ENCODE data around the gene NBEAL1.
"Not testable (repeated sequence)": the region's sequence is repeated elsewhere in the genome, so short reads cannot be mapped to it uniquely, and the experiment has no call there.

The NBEAL1 gene

DNA sequence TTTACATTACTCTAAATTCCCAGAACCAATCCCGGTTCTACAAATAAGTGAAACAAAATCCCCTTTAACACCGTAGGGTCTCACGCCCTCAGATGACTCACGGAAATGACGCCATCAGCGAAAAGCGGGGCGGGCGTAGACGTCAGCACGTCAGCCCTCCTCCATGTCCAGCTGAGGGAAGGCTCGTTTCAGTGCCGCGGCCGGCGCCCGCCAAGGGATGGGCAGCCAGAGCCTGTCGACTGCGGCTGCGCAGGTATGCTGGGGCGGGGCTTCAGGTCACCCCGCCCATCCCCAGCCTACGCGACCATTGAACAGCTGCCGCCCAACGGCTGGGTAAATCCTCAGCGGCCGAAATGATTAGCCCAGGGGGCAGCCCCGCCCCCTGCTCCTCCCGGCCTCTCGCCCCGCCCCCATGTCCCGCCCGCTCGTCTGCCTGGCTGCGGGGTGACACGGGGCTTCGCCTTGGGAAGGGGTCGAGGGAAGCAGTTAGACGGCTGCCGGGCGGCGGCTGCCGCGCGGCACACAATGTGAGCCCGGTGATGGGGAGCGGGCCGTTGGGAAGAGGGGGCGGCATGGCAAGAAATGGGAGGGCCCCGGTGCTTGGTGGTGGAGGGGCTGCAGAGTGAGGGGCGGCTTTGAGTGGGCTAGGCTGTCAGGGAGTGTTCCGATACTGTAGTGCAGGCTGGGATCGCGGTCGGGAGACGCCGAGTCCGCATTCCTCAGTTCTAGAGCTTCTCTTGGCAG is at the start of gene NBEAL1:
Gene NBEAL1, plus strand, starts transcription at position 420 of the 744 bp plus-strand sequence. CDS start 1,510 bp downstream, outside the sequence.
- peak; percentile 95 to 97 for DNase-seq

DNA sequence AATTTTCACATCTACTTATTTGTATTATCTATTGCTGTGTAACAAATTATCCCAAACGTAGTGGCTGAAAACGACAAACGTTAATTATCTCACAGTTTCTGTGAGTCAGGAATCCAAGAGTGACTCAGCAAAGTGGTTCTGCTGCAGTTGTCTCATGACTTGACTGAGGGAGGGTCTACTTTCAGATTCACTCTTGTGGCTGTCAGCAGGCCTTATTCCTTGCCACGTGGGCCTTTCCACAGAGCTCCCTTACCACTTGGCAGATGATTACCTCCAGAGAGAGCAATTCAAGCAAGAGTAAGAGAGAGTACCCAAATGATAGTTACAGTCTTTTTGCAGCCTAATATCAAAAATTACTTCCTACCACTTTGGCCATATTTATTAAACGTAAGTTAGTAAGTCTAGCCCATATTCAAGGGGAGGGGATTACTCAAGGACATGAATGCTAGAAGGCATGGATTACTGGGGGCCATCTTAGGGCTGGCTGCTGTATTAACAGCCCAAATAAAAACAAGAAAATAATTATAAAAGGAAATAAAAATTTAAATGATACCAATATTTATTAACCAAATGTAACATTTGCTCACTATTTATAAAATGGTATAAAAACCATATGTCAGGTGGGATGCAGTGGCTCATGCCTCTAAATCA is 48.7 kb upstream of the NBEAL1 start:
- peak; percentile 21 to 28 for DNase-seq

DNA sequence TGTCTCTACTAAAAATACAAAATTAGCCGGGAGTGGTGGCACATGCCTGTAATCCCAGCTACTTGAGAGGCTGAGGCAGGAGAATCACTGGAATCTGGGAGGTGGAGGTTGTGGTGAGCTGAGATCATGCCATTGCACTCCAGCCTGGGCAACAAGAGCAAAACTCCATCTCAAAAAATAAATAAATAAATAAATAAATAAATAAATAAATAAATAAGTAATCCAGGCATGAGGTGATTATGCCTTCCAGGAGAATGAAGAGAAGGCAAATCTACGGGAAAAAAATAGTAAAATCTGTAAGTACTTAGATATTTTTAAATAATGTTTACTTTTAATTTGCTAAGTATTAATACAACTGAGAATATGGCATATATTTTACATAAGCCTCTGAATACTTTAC is 45.3 kb upstream of the NBEAL1 start:
- not testable (repeated sequence) for DNase-seq

DNA sequence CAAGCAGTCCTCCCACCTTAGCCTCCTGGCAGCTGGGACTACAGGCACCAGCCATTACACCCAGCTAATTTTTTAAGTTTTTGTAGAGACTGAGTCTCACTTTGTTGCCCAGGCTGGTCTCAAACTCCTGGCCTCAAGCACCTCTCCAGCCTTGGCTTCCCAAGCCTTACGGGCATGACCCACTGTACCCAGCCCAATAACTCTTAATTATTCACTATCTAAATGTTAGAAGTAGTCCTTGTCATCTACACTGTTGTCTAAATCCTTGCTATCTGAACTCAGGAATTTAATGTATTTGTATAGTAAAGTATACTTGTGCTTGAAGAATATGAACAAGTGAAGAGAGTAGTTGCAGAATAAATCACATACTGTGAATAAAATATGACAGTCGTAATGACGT is 37.9 kb upstream of the NBEAL1 start:
- no peak for DNase-seq

DNA sequence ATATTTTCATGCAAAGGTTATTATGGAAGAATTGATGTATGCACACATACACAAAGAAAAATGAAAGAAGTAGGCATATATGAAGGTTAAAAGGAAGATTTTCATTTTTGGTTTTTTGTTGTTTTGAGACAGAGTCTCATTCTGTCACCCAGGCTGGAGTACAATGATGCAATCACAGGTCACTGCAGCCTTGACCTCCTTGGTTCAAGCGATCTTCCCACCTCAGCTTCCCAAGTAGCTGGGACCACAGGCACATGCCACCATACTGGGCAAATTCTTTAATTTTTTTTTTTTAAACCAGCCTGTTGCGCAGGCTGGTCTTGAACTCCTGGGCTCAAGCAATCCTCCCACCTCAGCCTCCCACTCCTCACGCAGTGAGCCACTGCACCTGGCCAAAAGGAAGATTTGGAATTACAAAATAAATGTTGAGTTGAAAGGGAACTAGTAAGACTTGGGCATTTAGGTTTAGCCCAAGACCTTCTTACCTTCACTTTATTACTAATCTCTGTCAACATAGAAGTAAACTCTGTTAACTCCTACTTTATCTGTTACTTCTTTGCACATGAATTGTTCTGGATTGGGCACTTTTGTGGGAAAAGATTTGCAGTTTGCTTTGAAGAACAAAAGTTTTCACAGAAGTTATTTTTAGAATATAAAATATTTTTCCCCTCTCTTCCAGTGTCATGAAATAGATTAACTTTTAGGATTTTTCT is 31.7 kb upstream of the NBEAL1 start:
- DNase-seq, result no peak

DNA sequence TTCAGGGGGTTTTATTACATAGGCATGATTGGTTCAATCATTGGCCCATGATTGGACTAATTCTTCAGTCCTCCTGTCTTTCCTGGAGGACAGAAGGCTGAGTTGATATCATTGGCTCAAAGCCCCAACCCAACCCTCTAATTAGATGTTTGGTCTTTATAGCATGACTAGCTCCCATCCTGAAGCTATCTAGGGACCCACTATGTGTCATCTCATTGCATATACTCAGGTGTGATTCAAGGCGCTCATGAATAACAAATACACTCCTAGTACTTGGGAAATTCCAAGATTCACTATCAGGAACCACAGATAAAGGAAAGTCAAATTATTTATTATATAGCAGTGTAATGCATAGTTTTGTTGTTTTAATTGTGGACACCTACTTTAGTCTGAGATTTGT is 24.9 kb upstream of the NBEAL1 start:
- no peak for DNase-seq

DNA sequence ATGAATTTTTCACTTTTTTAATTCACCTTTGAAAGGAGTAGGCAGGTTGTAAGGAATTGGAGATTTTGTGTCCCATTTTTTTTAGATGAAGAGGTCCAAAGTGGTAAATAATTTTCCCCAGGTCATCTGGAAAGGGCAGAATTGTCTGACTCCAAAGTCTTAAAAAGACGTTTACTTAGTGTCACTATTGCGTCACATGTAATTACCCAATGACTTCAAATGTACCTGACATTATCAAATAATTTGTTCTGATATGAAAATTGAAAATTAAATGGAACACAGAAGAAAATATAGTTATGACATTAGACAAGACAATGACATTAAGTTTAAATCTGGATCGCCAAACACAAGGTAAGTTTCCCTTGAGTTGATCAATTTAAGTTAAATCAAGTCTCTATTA is 24.2 kb upstream of the NBEAL1 start:
- no peak for DNase-seq

DNA sequence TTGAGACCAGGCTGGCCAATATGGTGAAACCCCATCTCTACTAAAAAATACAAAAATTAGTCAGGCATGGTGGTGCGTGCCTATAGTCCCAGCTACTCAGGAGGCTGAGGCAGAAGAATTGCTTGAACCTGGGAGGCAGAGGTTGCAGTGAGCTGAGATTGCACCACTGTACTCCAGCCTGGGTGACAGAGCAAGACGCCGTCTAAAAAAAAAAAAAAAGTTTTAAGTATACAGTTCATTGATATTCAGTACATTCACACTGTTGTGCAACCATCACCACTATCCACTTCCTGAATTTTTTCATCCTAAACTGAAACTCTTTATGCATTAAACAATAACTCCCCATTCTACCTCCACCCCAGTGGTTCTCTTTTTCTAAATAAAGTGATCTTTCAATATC is 17.6 kb upstream of the NBEAL1 start:
- not testable (repeated sequence) for DNase-seq

DNA sequence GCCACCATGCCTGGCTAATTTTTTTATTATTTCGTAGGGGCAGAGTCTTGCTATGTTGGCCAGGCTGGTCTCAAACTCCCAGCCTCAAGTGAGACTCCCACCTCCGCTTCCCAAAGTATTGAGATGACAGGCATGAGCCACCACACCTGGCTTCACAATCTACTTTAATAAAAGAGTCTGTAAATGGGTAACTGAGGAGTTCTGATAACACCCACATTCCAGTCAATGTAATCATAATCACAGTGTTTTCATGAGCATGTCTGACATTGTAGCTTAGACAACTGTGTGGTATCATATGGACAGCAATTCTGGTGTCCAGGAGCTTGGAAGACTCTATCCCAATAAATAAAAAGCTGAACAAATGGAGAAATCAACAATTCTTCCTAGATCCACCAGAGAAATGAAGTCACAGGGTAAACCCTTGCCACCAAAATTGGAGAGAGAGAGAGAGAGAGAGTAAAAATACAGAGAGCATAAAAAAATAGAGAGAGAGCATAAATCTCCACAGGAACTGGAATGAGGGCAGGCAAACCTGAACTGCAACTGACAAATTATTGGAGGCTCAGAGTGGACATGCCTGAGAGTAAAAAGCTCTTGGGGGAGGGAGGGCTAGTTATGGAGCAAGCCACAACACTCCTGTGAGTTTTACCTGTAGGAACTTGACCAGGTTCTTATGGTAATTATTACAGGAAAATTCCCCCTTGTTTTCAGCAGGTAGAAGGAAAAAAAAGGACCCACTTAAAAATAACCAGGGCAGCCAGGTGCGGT is 12.4 kb upstream of the NBEAL1 start:
- no peak for DNase-seq

DNA sequence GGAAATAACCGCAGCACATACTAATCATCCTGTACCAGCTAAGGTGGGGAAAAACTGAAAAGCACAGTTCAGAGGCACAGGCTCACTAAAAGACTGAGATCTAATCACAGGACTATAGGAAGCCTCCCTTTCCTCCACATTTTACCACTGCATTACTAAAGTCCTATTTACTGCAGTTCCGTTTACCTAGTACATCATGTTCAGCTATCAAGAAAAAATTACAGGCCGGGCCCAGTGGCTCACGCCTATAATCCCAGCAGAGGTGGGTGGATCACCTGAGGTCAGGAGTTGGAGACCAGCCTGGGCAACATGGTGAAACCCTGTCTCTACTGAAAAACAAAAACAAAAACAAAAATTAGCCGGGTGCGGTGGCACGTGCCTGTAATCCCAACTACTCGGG is 11.0 kb upstream of the NBEAL1 start:
- no peak for DNase-seq

DNA sequence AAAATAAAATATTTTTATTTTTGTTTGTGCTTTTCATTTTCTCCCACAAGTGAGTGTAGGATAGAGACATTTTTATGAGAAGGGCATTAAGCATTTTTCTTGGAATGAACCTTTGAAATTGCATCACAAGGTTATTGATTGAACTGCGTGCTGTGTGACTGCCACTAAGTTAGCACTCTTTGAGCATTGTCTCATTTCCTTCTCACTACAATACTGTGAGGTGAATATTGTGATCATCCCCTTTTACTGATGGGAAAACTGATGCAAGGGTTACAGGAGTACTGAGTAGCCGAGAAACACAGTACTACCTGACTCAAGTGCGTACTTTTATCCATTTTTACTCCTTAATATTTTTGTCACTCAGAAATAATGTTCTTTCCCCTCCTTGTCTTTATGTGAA is 2.0 kb downstream of the NBEAL1 start:
- DNase-seq, result no peak

DNA sequence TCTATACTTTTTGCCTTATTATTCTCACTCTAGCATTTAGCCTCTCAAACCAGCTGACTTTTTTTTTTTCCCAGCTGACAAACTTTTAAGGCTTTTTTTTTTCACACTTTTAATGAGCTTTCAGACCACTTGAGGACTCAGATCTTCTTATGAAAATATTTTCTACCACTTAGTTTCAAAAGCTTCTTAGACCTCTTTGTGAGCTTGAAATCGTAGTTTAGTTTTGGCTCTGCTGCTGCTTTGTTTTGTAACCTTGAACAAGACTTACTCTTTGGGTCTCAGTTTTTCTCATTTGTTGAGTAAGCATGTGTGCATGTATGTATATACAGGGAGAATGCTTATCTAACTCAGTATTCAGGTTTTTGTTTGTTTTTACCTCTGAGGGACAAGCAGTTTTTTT is 3.5 kb downstream of the NBEAL1 start:
- DNase-seq, result no peak

DNA sequence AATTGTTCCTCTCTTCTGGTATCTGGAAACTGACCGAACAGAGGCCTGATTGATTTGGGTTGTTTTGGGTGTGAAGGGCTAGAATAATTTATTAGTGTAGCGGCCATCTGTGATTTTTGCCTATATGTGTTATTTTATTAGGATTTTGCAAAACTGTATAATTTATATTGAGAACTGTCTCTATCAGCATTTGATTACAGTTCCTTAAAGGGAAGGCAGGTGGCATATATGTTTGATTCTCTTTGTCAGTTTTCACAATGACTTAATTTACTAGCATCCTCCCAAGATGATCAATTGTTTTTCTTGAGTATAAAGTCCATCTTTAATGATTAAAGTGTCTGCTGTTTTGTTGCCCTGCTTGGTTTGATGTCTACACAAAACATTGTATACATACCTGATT is 4.5 kb downstream of the NBEAL1 start:
- DNase-seq, result no peak

DNA sequence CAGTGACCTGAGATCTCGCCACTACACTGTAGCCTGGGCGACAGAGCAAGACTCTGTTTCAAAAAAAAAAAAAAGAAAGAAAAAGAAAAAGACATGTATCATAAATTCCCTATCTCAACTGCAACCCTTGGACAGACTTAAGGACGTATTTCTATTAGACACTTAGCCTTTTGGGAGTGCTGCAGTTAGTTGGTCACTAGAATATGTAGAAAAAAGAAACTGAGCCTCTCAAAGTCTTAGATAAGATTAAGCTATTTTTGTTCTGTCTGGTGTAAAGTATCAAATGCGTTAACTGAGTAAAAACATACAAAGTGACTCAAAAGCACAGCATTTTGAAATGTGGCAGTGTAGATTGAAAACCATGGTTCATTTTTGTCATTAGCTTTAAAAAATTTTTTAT is 7.3 kb downstream of the NBEAL1 start:
- no peak for DNase-seq

DNA sequence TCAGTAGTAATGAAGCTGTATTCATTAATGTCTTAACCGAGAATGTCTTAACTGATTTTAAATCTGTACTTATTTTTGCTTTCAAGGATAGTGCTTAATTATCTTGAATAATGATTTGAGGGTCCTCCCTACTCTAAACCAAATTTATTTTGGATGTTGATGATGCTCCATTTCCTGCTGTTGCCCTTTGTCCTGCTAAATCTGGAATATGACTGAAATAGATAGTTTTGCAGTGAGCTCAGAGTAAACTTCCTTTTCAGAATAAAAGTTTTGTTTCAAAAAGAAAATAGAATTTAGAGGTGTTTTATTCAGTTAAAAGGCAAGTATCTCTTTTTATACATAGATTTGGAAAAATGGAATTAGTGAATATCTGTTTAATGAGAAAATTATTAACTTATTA is 8.1 kb downstream of the NBEAL1 start:
- no peak for DNase-seq

DNA sequence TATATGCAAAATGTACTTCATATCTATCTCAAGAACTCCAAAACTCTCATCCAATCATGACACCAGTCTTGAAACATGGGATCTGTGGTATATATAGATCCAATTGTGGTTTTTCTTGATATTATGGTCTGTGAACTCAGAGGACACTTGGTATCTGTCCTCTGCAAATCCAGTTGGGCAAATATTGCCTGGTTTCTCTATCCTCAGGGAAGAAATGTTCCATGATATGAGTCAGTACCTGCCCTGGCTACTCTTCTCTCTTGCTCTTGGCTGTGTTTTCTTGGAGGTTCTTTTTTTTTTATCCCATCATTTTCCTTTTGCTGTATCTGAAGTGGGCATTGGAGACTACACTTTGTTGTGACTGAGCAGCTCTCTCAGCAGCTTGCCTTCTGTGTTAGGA is 10.9 kb downstream of the NBEAL1 start:
- DNase-seq, result no peak

DNA sequence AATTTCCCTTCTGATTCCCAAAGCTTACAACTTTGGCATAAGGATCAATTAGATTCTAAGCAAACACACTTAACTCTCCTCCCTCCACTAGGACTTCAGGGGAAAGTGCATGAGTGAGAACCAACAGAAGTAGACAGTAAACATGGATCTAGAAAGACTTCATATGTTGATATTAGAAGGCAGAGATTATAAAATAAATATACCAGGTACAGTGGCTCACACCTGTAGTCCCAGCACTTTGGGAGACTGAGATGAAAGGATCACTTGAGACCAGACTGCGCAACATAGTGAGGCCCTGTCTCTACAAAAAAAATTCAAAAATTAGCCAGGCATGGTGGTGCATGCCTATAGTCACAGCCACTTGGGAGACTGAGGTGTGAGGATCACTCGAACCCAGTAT is 15.9 kb downstream of the NBEAL1 start:
- no peak for DNase-seq

DNA sequence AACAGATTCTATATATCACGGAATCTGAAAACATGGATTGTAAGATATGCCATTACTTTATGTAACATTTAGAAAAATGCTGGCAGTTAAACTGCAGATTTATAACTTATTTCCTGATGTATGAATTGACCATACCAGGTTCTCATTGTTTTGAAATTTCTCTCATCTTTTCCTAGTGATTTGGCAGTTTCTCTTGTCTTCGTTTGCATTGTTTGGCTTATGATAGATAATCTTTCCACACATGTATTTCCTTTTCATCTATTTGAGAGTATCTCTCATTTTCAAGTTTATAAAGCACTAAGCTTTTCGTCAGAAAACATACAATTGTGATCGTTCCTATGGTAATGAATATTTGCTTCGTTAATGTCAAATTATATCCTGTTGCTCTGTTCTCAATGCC is 16.3 kb downstream of the NBEAL1 start:
- DNase-seq, result no peak

DNA sequence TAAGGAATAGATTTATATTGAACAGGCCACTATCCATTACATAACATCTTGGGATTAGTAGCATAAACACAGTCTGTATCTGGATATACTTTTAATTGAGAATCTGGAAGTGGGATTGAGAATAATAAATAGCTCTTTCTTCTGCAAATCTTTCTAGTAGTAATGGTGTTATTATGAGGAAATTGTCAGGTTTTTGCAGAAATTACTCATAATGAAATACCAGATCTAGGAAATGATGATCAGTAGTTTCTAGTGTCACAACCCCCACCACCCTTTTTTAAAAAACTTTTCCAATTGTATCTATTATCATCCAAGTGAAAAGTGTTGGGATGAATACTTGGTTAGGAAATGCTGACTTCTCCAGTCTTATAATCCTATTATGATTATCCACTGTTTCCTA is 18.7 kb downstream of the NBEAL1 start:
- no peak for DNase-seq

DNA sequence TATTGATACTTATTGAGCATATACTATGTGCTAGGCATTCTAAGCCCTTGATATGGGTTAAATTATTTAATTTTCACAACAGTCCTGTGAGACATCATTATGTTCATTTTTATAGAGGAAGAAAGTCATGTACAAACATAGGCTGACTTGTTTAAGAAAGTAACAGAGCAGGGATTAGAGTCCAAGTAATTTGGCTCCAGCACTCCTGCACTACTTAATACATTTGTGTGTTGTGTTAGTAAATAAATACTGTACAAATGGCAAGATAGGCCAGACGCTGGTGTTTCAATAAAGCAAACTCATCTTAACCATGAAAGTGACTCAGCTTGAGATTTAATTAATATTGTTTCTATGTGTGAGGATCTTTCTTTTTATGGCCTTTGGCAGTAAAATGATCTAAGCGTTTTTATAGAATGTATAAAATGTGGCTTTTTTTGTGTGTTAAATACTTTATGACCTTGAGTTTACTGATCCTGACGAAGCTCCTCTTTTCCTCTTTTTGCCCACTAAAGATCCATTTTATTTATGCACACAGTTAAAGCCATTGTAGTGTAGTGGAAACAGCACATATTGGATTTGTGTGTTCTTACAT is 21.3 kb downstream of the NBEAL1 start:
- DNase-seq, result no peak

DNA sequence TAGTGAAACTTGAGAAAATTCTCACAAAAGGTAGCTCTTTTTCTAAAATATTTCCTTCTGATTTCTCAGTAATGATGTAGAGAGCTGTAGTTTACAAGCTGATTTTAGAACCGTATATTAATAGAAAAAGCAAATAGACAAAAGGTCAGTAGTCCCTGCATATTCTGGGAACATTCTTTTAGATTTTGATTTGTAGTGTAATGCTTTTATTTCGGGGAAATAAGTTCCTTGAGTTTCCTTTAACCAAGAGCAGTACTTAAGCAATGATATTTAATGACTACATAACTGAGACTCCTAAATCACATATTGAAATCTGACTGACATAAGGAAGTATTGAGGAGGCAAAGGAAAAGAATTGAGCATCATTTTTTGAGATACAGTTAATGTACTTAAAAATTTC is 22.4 kb downstream of the NBEAL1 start:
- DNase-seq, result no peak

DNA sequence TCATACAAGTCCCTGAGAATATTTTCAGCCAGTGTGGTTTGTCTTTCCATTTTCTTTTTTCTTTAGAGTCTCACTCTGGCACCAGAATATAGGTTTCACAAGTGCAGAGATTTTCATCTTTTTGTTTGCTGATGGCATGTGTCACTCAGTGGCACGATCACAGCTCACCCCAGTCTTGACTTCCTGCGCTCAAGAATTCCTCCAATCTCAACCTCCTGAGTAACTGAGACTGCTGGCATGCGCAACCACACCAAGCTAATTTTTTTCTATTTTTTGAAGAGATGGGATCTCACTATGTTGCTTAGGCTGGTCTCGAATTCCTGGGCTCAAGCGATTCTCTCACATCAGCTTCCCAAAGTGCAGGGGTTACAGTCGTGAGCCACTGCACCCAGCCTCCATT is 23.9 kb downstream of the NBEAL1 start:
- DNase-seq, result no peak

DNA sequence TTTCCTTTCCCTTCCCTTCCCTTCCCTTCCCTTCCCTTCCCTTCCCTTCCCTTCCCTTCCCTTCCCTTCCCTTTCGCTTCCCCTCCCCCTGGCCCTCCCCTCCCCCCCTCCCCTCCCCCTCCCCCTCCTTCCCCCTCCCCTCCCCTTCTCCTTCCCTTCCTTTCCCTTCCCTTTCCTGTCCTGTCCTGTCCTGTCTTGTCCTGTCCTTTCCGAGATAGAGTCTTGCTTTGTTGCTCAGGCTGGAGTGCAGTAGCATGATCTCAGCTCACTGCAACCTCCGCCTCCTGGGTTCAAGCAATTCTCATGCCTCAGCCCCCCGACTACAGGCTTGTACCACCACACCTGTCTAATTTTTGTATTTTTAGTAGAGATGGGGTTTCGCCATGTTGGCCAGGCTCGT is 24.5 kb downstream of the NBEAL1 start:
- not testable (repeated sequence) for DNase-seq
